Endothelial cell of umbilical vein (primary cell): ENCODE measurements around the gene OSBP2. TPM values are rescaled to one million over a fixed set of nuclear protein-coding genes. Genes with fewer than 3 reads are reported as not detected.

Experiments used
- BruUV-seq: library from RNA; stranded (reverse); fragments of 400-500 nt; replicated peaks from 2 replicates; lab custom pipeline; 2021; lab: Mats Ljungman, UMichigan
- CTCF ChIA-PET: fragments of 300-600, 350-600 bp; sonication (Branson Sonifier 250); formaldehyde crosslinking; loops from one replicate; lab custom pipeline; 2021; ENCODE audit warnings: antibody characterized with exemption, inconsistent platforms; lab: Charles Lee
- POLR2A ChIA-PET: fragments of 300-600, 350-600 bp; sonication (Branson Sonifier 250); formaldehyde crosslinking; loops from one replicate; lab custom pipeline; 2021; ENCODE audit warnings: antibody characterized with exemption, inconsistent platforms; lab: Charles Lee
- DNase-seq: peaks from one replicate; pipeline ENCODE4 v3.0.0-alpha.2; 2011; ENCODE audit warnings: low read depth, low spot score
- FAIRE-seq: peaks from 2 replicates; lab custom pipeline; 2011; peaks lifted over from hg19 to GRCh38; lab: Jason Lieb, UNC
- H2AFZ ChIP-seq: 2 replicates; pipeline ENCODE4 v1.6.0; 2012; ENCODE audit warnings: low read depth, low read length, control low read depth, inconsistent platforms
- H3K27ac ChIP-seq: 2 replicates; pipeline ENCODE4 v1.5.1; 2011; ENCODE audit warnings: low read depth, mild to moderate bottlenecking, control low read depth, low read length, moderate library complexity; ENCODE audit not compliant: insufficient read depth
- H3K27me3 ChIP-seq, 2 experiments: 2 replicates each; pipeline versions ENCODE4 v1.6.0 to v1.6.1; 2011; ENCODE audit warnings: low read length in 2 of 2, mixed read lengths in 1 of 2; ENCODE audit not compliant: control insufficient read depth in 2 of 2, insufficient read depth in 2 of 2
- H3K36me3 ChIP-seq, 2 experiments: 2 replicates in 1 of 2; 3 replicates in 1 of 2; pipeline ENCODE4 v1.5.1; 2011; ENCODE audit warnings: low read length in 2 of 2, mild to moderate bottlenecking in 1 of 2, moderate library complexity in 1 of 2; ENCODE audit not compliant: control insufficient read depth in 2 of 2, insufficient read depth in 2 of 2; ENCODE audit errors: extremely low read depth in 1 of 2
- H3K4me1 ChIP-seq: 3 replicates; pipeline ENCODE4 v1.5.1; 2011; ENCODE audit warnings: mild to moderate bottlenecking, low read length; ENCODE audit not compliant: control insufficient read depth, insufficient read depth; ENCODE audit errors: extremely low read depth
- H3K4me2 ChIP-seq: 2 replicates; pipeline ENCODE4 v1.6.1; 2011; ENCODE audit warnings: low read length, control low read depth, mixed read lengths; ENCODE audit not compliant: insufficient read depth
- H3K4me3 ChIP-seq, 3 experiments: fragments of 200-600 bp in 1 of 3; sonication (generic), shearing (Covaris generic) in 1 of 3; replicated peaks in 1 of 3; 2 replicates each; pipeline ENCODE4 v1.5.1; 2011 to 2016; ENCODE audit warnings: control low read depth in 3 of 3, low read length in 3 of 3, mild to moderate bottlenecking in 2 of 3, inconsistent platforms in 1 of 3, low read depth in 1 of 3, moderate library complexity in 1 of 3; ENCODE audit not compliant: insufficient read depth in 1 of 3
- H3K79me2 ChIP-seq: 2 replicates; pipeline ENCODE4 v1.6.0; 2012; ENCODE audit warnings: low read length, inconsistent platforms; ENCODE audit not compliant: control insufficient read depth, insufficient read depth
- H3K9ac ChIP-seq: replicated peaks from 2 replicates; pipeline ENCODE3; 2011; ENCODE audit warnings: low read length, control low read depth; ENCODE audit not compliant: insufficient read depth; ENCODE audit errors: extremely low read depth
- H3K9me1 ChIP-seq: replicated peaks from 3 replicates; pipeline ENCODE4 v1.6.0; 2011; ENCODE audit warnings: mild to moderate bottlenecking, low read length; ENCODE audit not compliant: control insufficient read depth, insufficient read depth; ENCODE audit errors: extremely low read depth
- H3K9me3 ChIP-seq: replicated peaks from 2 replicates; pipeline ENCODE4 v1.5.1; 2012; ENCODE audit warnings: low read length, inconsistent platforms; ENCODE audit not compliant: control insufficient read depth, insufficient read depth
- H4K20me1 ChIP-seq: replicated peaks from 2 replicates; pipeline ENCODE3; 2011; ENCODE audit warnings: mild to moderate bottlenecking, low read length; ENCODE audit not compliant: control insufficient read depth, insufficient read depth; ENCODE audit errors: extremely low read depth
- EZH2 ChIP-seq: IDR thresholded peaks from 2 replicates; pipeline ENCODE4 v1.6.1; 2012; ENCODE audit warnings: borderline replicate concordance, low read depth, mild to moderate bottlenecking, moderate library complexity, low read length, inconsistent platforms; ENCODE audit not compliant: severe bottlenecking
- GATA2 ChIP-seq: IDR thresholded peaks from 2 replicates; pipeline ENCODE4 v1.7.0; 2011; ENCODE audit warnings: low read depth, mild to moderate bottlenecking, moderate library complexity, mixed read lengths, low read length; ENCODE audit not compliant: insufficient read length, insufficient read depth
- JUN ChIP-seq: IDR thresholded peaks from 2 replicates; pipeline ENCODE4 v1.6.1; 2011; ENCODE audit warnings: borderline replicate concordance, low read depth; ENCODE audit not compliant: insufficient read length, insufficient read depth
- POLR2A ChIP-seq: IDR thresholded peaks from 2 replicates; pipeline ENCODE4 v1.6.1; 2012; ENCODE audit warnings: low read depth, mild to moderate bottlenecking, control low read depth, low read length
- dilution Hi-C: fragments of 300-500 bp; cut with MboI; formaldehyde crosslinking; loops from one replicate; pipeline ENCODE4 v1.15.0; 2019; ENCODE audit warnings: low sequenced_read_pairs; ENCODE audit not compliant: extremely low pct_ligation_motif_present
- intact Hi-C: fragments of 100-400 bp; cut with micrococcal nuclease; formaldehyde crosslinking; loops from one replicate; pipeline ENCODE4 v1.10.0; 2022
- polyA plus RNA-seq, 4 experiments: library from polyadenylated mRNA; depleted of rRNA in 3 of 4; stranded (reverse) in 3 of 4; unstranded in 1 of 4; fragments of >200 nt; gene quantifications; 2 replicates each; pipeline versions ENCODE4 v1.2.1 to v1.2.3, GENCODE V29; 2011 to 2012; ENCODE audit warnings: missing spikeins in 1 of 4
- total RNA-seq: library from RNA; stranded (reverse); gene quantifications from 2 replicates; pipeline ENCODE4 v1.2.3, GENCODE V29; 2021
- TF ChIP-seq, protein P1 (sequence below), 2 donors: IDR thresholded peaks; 1 replicate in 1 of 2; 2 replicates in 1 of 2; pipeline ENCODE4 v1.5.1; 2011; ENCODE audit warnings: low read length in 2 of 2, mild to moderate bottlenecking in 2 of 2, moderate library complexity in 2 of 2, control low read depth in 1 of 2, inconsistent platforms in 1 of 2, low read depth in 1 of 2; ENCODE audit not compliant: insufficient read depth in 1 of 2; ENCODE audit errors: extremely low read depth in 1 of 2
- TF ChIP-seq, protein P2 (sequence below): IDR thresholded peaks from 2 replicates; pipeline ENCODE4 v1.6.1; 2011; ENCODE audit not compliant: insufficient read depth, insufficient read length

Gene OSBP2
- total and polyA plus RNA-seq, 2 donors (not counting 3 experiments of a cell fraction or from before 2014, with no cell fraction given) = 4.1 to 7.5 TPM

DNA sequence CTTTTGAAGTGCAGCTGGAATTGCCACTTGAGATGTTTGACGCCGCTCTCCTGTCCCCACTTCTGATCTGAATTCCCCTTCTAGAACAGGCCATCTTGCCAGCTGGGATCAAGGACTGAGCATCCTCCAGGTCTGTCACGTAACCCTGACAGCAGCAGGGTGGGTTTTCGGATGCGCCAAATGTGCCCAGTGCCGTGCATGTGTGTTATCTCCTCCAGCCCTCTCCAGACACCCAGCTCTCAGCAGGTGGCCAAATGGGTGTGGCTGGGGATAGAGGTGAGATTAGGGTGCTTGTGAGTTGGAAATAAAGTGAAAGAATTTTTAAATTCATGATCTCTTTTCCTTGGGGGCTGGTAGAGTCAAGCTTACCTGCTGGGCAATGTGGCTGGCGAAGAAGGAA lies 3.3 kb downstream of the OSBP2 start:
- TF ChIP-seq EZH2 = no peak
- TF ChIP-seq, protein P1, sequence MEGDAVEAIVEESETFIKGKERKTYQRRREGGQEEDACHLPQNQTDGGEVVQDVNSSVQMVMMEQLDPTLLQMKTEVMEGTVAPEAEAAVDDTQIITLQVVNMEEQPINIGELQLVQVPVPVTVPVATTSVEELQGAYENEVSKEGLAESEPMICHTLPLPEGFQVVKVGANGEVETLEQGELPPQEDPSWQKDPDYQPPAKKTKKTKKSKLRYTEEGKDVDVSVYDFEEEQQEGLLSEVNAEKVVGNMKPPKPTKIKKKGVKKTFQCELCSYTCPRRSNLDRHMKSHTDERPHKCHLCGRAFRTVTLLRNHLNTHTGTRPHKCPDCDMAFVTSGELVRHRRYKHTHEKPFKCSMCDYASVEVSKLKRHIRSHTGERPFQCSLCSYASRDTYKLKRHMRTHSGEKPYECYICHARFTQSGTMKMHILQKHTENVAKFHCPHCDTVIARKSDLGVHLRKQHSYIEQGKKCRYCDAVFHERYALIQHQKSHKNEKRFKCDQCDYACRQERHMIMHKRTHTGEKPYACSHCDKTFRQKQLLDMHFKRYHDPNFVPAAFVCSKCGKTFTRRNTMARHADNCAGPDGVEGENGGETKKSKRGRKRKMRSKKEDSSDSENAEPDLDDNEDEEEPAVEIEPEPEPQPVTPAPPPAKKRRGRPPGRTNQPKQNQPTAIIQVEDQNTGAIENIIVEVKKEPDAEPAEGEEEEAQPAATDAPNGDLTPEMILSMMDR (IDR thresholded peaks at IDR 0.05; ENCODE audit: extremely low read depth in 1 of 2, insufficient read depth in 1 of 2, low read depth in 1 of 2, low read length in 2 of 2) = no peak
- TF ChIP-seq JUN = no peak
- no peak for TF ChIP-seq POLR2A
- TF ChIP-seq, protein P2, sequence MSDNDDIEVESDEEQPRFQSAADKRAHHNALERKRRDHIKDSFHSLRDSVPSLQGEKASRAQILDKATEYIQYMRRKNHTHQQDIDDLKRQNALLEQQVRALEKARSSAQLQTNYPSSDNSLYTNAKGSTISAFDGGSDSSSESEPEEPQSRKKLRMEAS = no peak
- no peak for TF ChIP-seq GATA2
- Histone ChIP-seq H3K4me1 (peaks cover 9% of the 10 kb centered on the region), H4K20me1 (no peaks in the 10 kb centered on the region), H3K9ac (no peak overlapping the region), H3K4me2 (no peak overlapping the region), H3K79me2 (no peaks in the 10 kb centered on the region), H3K9me3 (no peaks in the 10 kb centered on the region), H2AFZ (no peak overlapping the region), H3K27ac (no peak overlapping the region), H3K36me3 (no peaks in the 10 kb centered on the region), H3K9me1 (no peaks in the 10 kb centered on the region), H3K4me3 (no peak overlapping the region), H3K27me3 (no peaks in the 10 kb centered on the region)
- dilution Hi-C loops = loop anchor here (10.0 kb wide), 1 partner anchor 237 kb away; no protein-coding TSS in a partner anchor
- no TSS peak for BruUV-seq
- FAIRE-seq (no peak), DNase-seq (no peak)
- POLR2A ChIA-PET = no interaction called here
- intact Hi-C loops = no loop called here
- CTCF ChIA-PET = interaction anchor here (0.9 kb wide), 1 partner anchor 57 kb away, joined by 3 read pairs; no protein-coding TSS in a partner anchor
